IMR-90 (cell line): ENCODE results near the gene IFT20. TPM values are rescaled to one million over a fixed set of nuclear protein-coding genes. Genes with fewer than 3 reads are reported as not detected.
A peak's percentile ranks its signal among the peaks of the same experiment; 100 is the strongest.

ENCODE experiments used
- ATAC-seq: fragments of 200-7000 bp; cut with Tn5 transposase; 2 replicates; pipeline ENCODE4 v1.9.1; 2020; ENCODE audit warnings: low read depth, mild to moderate bottlenecking, moderate library complexity
- BruUV-seq: library from RNA; stranded (reverse); fragments of 400-500 nt; replicated peaks from 2 replicates; lab custom pipeline; 2021; lab: Mats Ljungman, UMichigan
- CTCF ChIA-PET: fragments of 300-600 bp; formaldehyde crosslinking; extraction: SDS; loops from one replicate; lab custom pipeline; 2021; ENCODE audit warnings: antibody characterized with exemption; lab: Yijun Ruan, JAX
- POLR2A ChIA-PET: fragments of 300-600 bp; sonication (Branson Sonifier 250); formaldehyde crosslinking; loops from one replicate; lab custom pipeline; 2022; ENCODE audit warnings: antibody characterized with exemption; ENCODE audit not compliant: unreplicated experiment; lab: Charles Lee
- DNase-seq: peaks from one replicate; pipeline ENCODE4 v3.0.0; 2013
- H2AFZ ChIP-seq: replicated peaks from 2 replicates; pipeline ENCODE3; 2013; ENCODE audit warnings: low read length, mild to moderate bottlenecking; ENCODE audit not compliant: poor library complexity
- H2AK5ac ChIP-seq: 2 replicates; pipeline ENCODE4 v1.6.1; 2013; ENCODE audit warnings: low read depth, low read length, inconsistent platforms
- H2AK9ac ChIP-seq: replicated peaks from 2 replicates; pipeline ENCODE3; 2013; ENCODE audit warnings: mild to moderate bottlenecking, low read depth, low read length, moderate library complexity; ENCODE audit not compliant: poor library complexity
- H2BK120ac ChIP-seq: 2 replicates; pipeline ENCODE4 v1.6.1; 2013; ENCODE audit warnings: low read depth, low read length, inconsistent platforms
- H2BK15ac ChIP-seq: 3 replicates; pipeline ENCODE4 v1.6.1; 2013; ENCODE audit warnings: low read depth, low read length, inconsistent platforms
- H2BK20ac ChIP-seq: 2 replicates; pipeline ENCODE4 v1.6.1; 2013; ENCODE audit warnings: low read depth, mild to moderate bottlenecking, inconsistent platforms, low read length, moderate library complexity
- H2BK5ac ChIP-seq: 2 replicates; pipeline ENCODE4 v1.6.1; 2013; ENCODE audit warnings: mild to moderate bottlenecking, low read depth, low read length, inconsistent platforms; ENCODE audit not compliant: poor library complexity, severe bottlenecking
- H3K14ac ChIP-seq: replicated peaks from 2 replicates; pipeline ENCODE4 v1.6.1; 2013; ENCODE audit warnings: low read depth, low read length, inconsistent platforms
- H3K18ac ChIP-seq: 2 replicates; pipeline ENCODE4 v1.6.1; 2013; ENCODE audit warnings: low read depth, low read length, control low read depth
- H3K23ac ChIP-seq: 2 replicates; pipeline ENCODE4 v1.6.1; 2013; ENCODE audit warnings: low read depth, low read length, inconsistent platforms
- H3K27ac ChIP-seq: 2 replicates; pipeline ENCODE4 v1.5.1; 2013; ENCODE audit warnings: mild to moderate bottlenecking, control low read depth, low read length; ENCODE audit not compliant: insufficient read depth
- H3K27me3 ChIP-seq: 2 replicates; pipeline ENCODE4 v1.6.1; 2013; ENCODE audit warnings: low read length; ENCODE audit not compliant: control insufficient read depth, insufficient read depth
- H3K36me3 ChIP-seq: 2 replicates; pipeline ENCODE4 v1.6.1; 2013; ENCODE audit warnings: low read length, mixed read lengths; ENCODE audit not compliant: control insufficient read depth, insufficient read depth
- H3K4ac ChIP-seq: 2 replicates; pipeline ENCODE4 v1.6.1; 2013; ENCODE audit warnings: low read depth, low read length, inconsistent platforms
- H3K4me1 ChIP-seq: 2 replicates; pipeline ENCODE4 v1.6.1; 2013; ENCODE audit warnings: low read length, mixed read lengths; ENCODE audit not compliant: control insufficient read depth, insufficient read depth
- H3K4me2 ChIP-seq: 2 replicates; pipeline ENCODE4 v1.6.1; 2013; ENCODE audit warnings: low read depth, mild to moderate bottlenecking, control low read depth, low read length, moderate library complexity
- H3K4me3 ChIP-seq: 2 replicates; pipeline ENCODE4 v1.5.1; 2013; ENCODE audit warnings: low read depth, mild to moderate bottlenecking, control low read depth, low read length, moderate library complexity; ENCODE audit not compliant: insufficient read depth
- H3K56ac ChIP-seq: 2 replicates; pipeline ENCODE4 v1.6.1; 2013; ENCODE audit warnings: low read length, inconsistent platforms; ENCODE audit not compliant: insufficient read depth; ENCODE audit errors: extremely low read depth
- H3K79me1 ChIP-seq, 2 experiments: 2 replicates each; pipeline ENCODE4 v1.6.1; 2013; ENCODE audit warnings: low read length in 2 of 2, inconsistent platforms in 1 of 2, low read depth in 1 of 2
- H3K9ac ChIP-seq: 2 replicates; pipeline ENCODE4 v1.6.1; 2013; ENCODE audit warnings: low read depth, low read length, control low read depth
- H3K9me1 ChIP-seq: 2 replicates; pipeline ENCODE4 v1.6.1; 2013; ENCODE audit warnings: low read length, inconsistent platforms; ENCODE audit not compliant: insufficient read depth
- H3K9me3 ChIP-seq: 2 replicates; pipeline ENCODE4 v1.6.1; 2013; ENCODE audit warnings: low read length; ENCODE audit not compliant: control insufficient read depth, insufficient read depth
- H4K20me1 ChIP-seq: 2 replicates; pipeline ENCODE4 v1.6.1; 2013; ENCODE audit warnings: low read length, inconsistent platforms; ENCODE audit not compliant: insufficient read depth
- H4K5ac ChIP-seq: 2 replicates; pipeline ENCODE4 v1.6.1; 2013; ENCODE audit warnings: mild to moderate bottlenecking, low read depth, low read length, control low read depth
- H4K8ac ChIP-seq, 2 experiments: 2 replicates each; pipeline ENCODE4 v1.6.1; 2013; ENCODE audit warnings: low read depth in 2 of 2, low read length in 2 of 2, control low read depth in 1 of 2, inconsistent platforms in 1 of 2
- H4K91ac ChIP-seq: 2 replicates; pipeline ENCODE4 v1.6.1; 2013; ENCODE audit warnings: low read depth, low read length, inconsistent platforms; ENCODE audit not compliant: insufficient read depth
- BHLHE40 ChIP-seq: fragments of 150-350 bp; IDR thresholded peaks from 2 replicates; pipeline ENCODE4 v1.6.1; 2016; ENCODE audit warnings: mild to moderate bottlenecking, low read depth, low read length
- CEBPB ChIP-seq: IDR thresholded peaks from 2 replicates; pipeline ENCODE4 v1.6.1; 2012; ENCODE audit warnings: low read depth, low read length, improper control_type of control experiment
- CHD1 ChIP-seq: IDR thresholded peaks from 2 replicates; pipeline ENCODE4 v1.6.1; 2012; ENCODE audit warnings: low read depth, low read length, improper control_type of control experiment
- CTCF ChIP-seq: conservative IDR thresholded peaks from 2 replicates; pipeline ENCODE4 v1.5.1; 2012; ENCODE audit warnings: mild to moderate bottlenecking, low read depth, low read length, improper control_type of control experiment
- ELK1 ChIP-seq: fragments of 150-350 bp; IDR thresholded peaks from 2 replicates; pipeline ENCODE4 v1.6.1; 2016; ENCODE audit warnings: low read depth, mild to moderate bottlenecking, low read length, moderate library complexity, borderline replicate concordance
- FOS ChIP-seq: fragments of 150-350 bp; IDR thresholded peaks from 2 replicates; pipeline ENCODE4 v1.6.1; 2016; ENCODE audit warnings: low read depth, low read length
- MAFK ChIP-seq: IDR thresholded peaks from 2 replicates; pipeline ENCODE4 v1.6.1; 2012; ENCODE audit warnings: low read depth, low read length, improper control_type of control experiment
- MAZ ChIP-seq: IDR thresholded peaks from 2 replicates; pipeline ENCODE4 v1.6.1; 2012; ENCODE audit warnings: low read depth, mild to moderate bottlenecking, low read length, improper control_type of control experiment, moderate library complexity, borderline replicate concordance
- MXI1 ChIP-seq: IDR thresholded peaks from 2 replicates; pipeline ENCODE4 v1.6.1; 2012; ENCODE audit warnings: low read depth, mild to moderate bottlenecking, low read length, moderate library complexity, borderline replicate concordance
- NFE2L2 ChIP-seq: fragments of 150-350 bp; IDR thresholded peaks from 2 replicates; pipeline ENCODE4 v1.6.1; 2016; ENCODE audit warnings: low read depth, mild to moderate bottlenecking, low read length
- POLR2A ChIP-seq: IDR thresholded peaks from 2 replicates; pipeline ENCODE4 v1.6.1; 2012; ENCODE audit warnings: mild to moderate bottlenecking, low read depth, low read length
- RCOR1 ChIP-seq: IDR thresholded peaks from 2 replicates; pipeline ENCODE4 v1.6.1; 2012; ENCODE audit warnings: mild to moderate bottlenecking, low read length, improper control_type of control experiment; ENCODE audit not compliant: insufficient replicate concordance
- RFX5 ChIP-seq: IDR thresholded peaks from 2 replicates; pipeline ENCODE4 v1.8.0; 2012; ENCODE audit warnings: low read depth, mild to moderate bottlenecking, low read length, moderate library complexity
- WGBS, 2 experiments: methylation state at CpG; one replicate each; pipeline versions ENCODE4 v1.1.5 to v1.1.7; 2013; ENCODE audit warnings: missing lambda C conversion rate in 2 of 2; ENCODE audit not compliant: insufficient read length in 1 of 2; ENCODE audit errors: extremely low coverage in 2 of 2; 5-methylcytosine and 5-hydroxymethylcytosine counted together
- dilution Hi-C: fragments of 300-500 bp; cut with HindIII; formaldehyde crosslinking; loops from one replicate; pipeline ENCODE4 v1.14.3; 2018; ENCODE audit warnings: low sequenced_read_pairs; ENCODE audit not compliant: unreplicated experiment
- in situ Hi-C: fragments of 300-500 bp; cut with MboI; formaldehyde crosslinking; loops from 3 replicates; pipeline ENCODE4 v1.14.3; 2019; ENCODE audit warnings: low sequenced_read_pairs, inconsistent platforms, mixed read lengths
- intact Hi-C: fragments of 100-400 bp; cut with micrococcal nuclease; formaldehyde crosslinking; loops from 2 replicates; pipeline ENCODE4 v1.10.0; 2022
- polyA plus RNA-seq, 3 experiments: library from polyadenylated mRNA; depleted of rRNA; stranded (reverse); fragments of >200 nt; gene quantifications; 2 replicates each; pipeline ENCODE4 v1.2.3, GENCODE V29; 2012; ENCODE audit warnings: low replicate concordance in 1 of 3
- total RNA-seq: library from RNA; depleted of rRNA; stranded (reverse); fragments of >200 nt; gene quantifications from 2 replicates; pipeline ENCODE4 v1.2.3, GENCODE V29; 2012
- TF ChIP-seq, protein P1 (sequence below): fragments of 150-350 bp; IDR thresholded peaks from 2 replicates; pipeline ENCODE4 v1.6.1; 2017; ENCODE audit warnings: mild to moderate bottlenecking, antibody characterized with exemption, low read length, low read depth

The IFT20 gene
- total and polyA plus RNA-seq, 2 of the 4 experiments (the other 2 are of a cell fraction), result 25.5 to 46.3 TPM

- H4K20me1 ChIP-seq, result no peaks in the 10 kb centered on the region
- H3K18ac ChIP-seq, result no peak overlapping the region
- H4K8ac ChIP-seq, result peak overlapping the region in 1 of 2 experiments; percentile 33; a peak in 1 of 4 replicates
- in situ Hi-C loops (no loop called here), intact Hi-C loops (loop anchor here (5.0 kb wide), 1 partner anchor 426 kb away; the partner anchor contains the start of gene LYRM9), dilution Hi-C loops (no loop called here)
- H3K79me1 ChIP-seq, result peaks cover 16 to 21% of the 10 kb centered on the region in 2 experiments; a peak in 3 of 4 replicates
- 5% methylated on average over 18 of the region's 40 CpGs; no CpG with 5 or more reads in 1 of the 2 experiments for WGBS, 2 experiments
- H3K4ac ChIP-seq, result peak overlapping the region; percentile 17; the same call in 1 of the 2 replicates
- POLR2A ChIA-PET, result interaction anchor here (0.6 kb wide), 1 partner anchor 38 kb away, joined by 3 read pairs; no protein-coding TSS in a partner anchor
- H3K14ac ChIP-seq, result no peak overlapping the region
- H3K36me3 ChIP-seq, result no peaks in the 10 kb centered on the region
- no peak overlapping the region for H3K56ac ChIP-seq
- no peaks in the 10 kb centered on the region for H3K9me3 ChIP-seq
- no peak overlapping the region for H3K27ac ChIP-seq
- CTCF ChIA-PET, result no interaction called here
- H2AK9ac ChIP-seq, result peak overlapping the region; percentile 73
- H3K23ac ChIP-seq, result peak overlapping the region; percentile 31; the same call in 1 of the 2 replicates
- peak overlapping the region; percentile 48 for H3K4me3 ChIP-seq
- peaks cover 3% of the 10 kb centered on the region; the same call in 1 of the 2 replicates for H3K9me1 ChIP-seq
- no peak overlapping the region for H4K5ac ChIP-seq
- H3K9ac ChIP-seq, result peak overlapping the region; percentile 20; the same call in 1 of the 2 replicates
- no peak overlapping the region for H4K91ac ChIP-seq
- peak overlapping the region; percentile 81 for H3K4me2 ChIP-seq
- peak overlapping the region; percentile 100 for H2AFZ ChIP-seq
- no peak for ATAC-seq
- H2AK5ac ChIP-seq, result 0 out of 2 replicates have a peak overlapping the region, but pooled peaks have one; percentile 31
- H2BK120ac ChIP-seq, result no peak overlapping the region
- no peak for DNase-seq
- H2BK20ac ChIP-seq, result no peak overlapping the region
- H2BK15ac ChIP-seq, result no peak overlapping the region
- no peak overlapping the region for H2BK5ac ChIP-seq
- H3K27me3 ChIP-seq, result no peaks in the 10 kb centered on the region
- BruUV-seq, result no TSS peak
- H3K4me1 ChIP-seq, result peaks cover 4% of the 10 kb centered on the region; the same call in 1 of the 2 replicates
- TF ChIP-seq, protein P1, sequence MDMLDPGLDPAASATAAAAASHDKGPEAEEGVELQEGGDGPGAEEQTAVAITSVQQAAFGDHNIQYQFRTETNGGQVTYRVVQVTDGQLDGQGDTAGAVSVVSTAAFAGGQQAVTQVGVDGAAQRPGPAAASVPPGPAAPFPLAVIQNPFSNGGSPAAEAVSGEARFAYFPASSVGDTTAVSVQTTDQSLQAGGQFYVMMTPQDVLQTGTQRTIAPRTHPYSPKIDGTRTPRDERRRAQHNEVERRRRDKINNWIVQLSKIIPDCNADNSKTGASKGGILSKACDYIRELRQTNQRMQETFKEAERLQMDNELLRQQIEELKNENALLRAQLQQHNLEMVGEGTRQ, result no peak
- no peak for TF ChIP-seq RFX5
- no peak for TF ChIP-seq ELK1
- TF ChIP-seq RCOR1, result no peak
- TF ChIP-seq MXI1, result no peak
- no peak for TF ChIP-seq CTCF
- TF ChIP-seq MAZ, result no peak
- TF ChIP-seq CHD1, result no peak
- no peak for TF ChIP-seq NFE2L2
- no peak for TF ChIP-seq CEBPB
- no peak for TF ChIP-seq FOS
- TF ChIP-seq BHLHE40, result no peak
- TF ChIP-seq MAFK, result no peak
- no peak for TF ChIP-seq POLR2A
Observed at GRCh38 chr17:28317966-28318758, 17.1 kb downstream of the IFT20 start.
